Esophagus muscularis mucosa (tissue), 3 donors: ENCODE measurements around the gene PLOD3.

ENCODE experiments used
- CTCF ChIP-seq, 3 experiments: fragments of 200-600 bp in 2 of 3; fragments of 450-650 bp in 1 of 3; sonication (generic) in 2 of 3; IDR thresholded peaks; one replicate each; pipeline ENCODE4 v1.5.1; 2017 to 2019; ENCODE audit warnings: antibody characterized with exemption in 3 of 3, mild to moderate bottlenecking in 2 of 3, moderate library complexity in 1 of 3
- POLR2A ChIP-seq: fragments of 450-650 bp; IDR thresholded peaks from one replicate; pipeline ENCODE4 v1.6.1; 2017; ENCODE audit warnings: antibody characterized with exemption, moderate library complexity, mild to moderate bottlenecking, low read depth

- no peak for TF ChIP-seq CTCF (IDR thresholded peaks at IDR 0.05)
- TF ChIP-seq POLR2A = no peak
Observed at GRCh38 chr7:101258243-101258731, 40.9 kb upstream of the PLOD3 start.
